Subcutaneous abdominal adipose tissue (tissue), 5 donors: Measurements from ENCODE around the gene NRN1.

Source experiments
- H3K27ac ChIP-seq: one replicate; pipeline ENCODE4 v1.7.0; 2013; ENCODE audit warnings: low read depth, mild to moderate bottlenecking, inconsistent platforms, low read length, moderate library complexity
- H3K27me3 ChIP-seq, 5 donors: one replicate each; pipeline ENCODE4 v1.7.0; 2013; ENCODE audit warnings: low read length in 5 of 5, inconsistent platforms in 1 of 5; ENCODE audit not compliant: control insufficient read depth in 5 of 5, insufficient read depth in 4 of 5
- H3K36me3 ChIP-seq, 5 donors: one replicate each; pipeline ENCODE4 v1.7.0; 2013; ENCODE audit warnings: low read length in 5 of 5; ENCODE audit not compliant: control insufficient read depth in 5 of 5, insufficient read depth in 5 of 5
- H3K4me1 ChIP-seq, 5 donors: one replicate each; pipeline ENCODE4 v1.7.0; 2013; ENCODE audit warnings: low read length in 5 of 5, mild to moderate bottlenecking in 3 of 5, moderate library complexity in 1 of 5; ENCODE audit not compliant: control insufficient read depth in 5 of 5, insufficient read depth in 5 of 5
- H3K4me3 ChIP-seq, 5 donors: one replicate each; pipeline ENCODE4 v1.7.0; 2013; ENCODE audit warnings: low read length in 5 of 5, low read depth in 1 of 5
- H3K9ac ChIP-seq, 5 donors: one replicate each; pipeline ENCODE4 v1.7.0; 2013; ENCODE audit warnings: low read length in 5 of 5, mild to moderate bottlenecking in 4 of 5, moderate library complexity in 3 of 5
- H3K9me3 ChIP-seq, 5 donors: one replicate each; pipeline ENCODE4 v1.7.0; 2013; ENCODE audit warnings: low read length in 5 of 5; ENCODE audit not compliant: control insufficient read depth in 5 of 5
- donor health status: healthy.
- donor health status: healthy.
- donor health status: healthy.
- donor health status: healthy.
- donor health status: healthy.

Gene NRN1

GRCh38 chr6:5960456-5960855, 46.3 kb downstream of the NRN1 start:
- Histone ChIP-seq H3K4me3 (no peak overlapping the region), H3K27me3 (no peaks in the 10 kb centered on the region), H3K27ac (no peak overlapping the region), H3K36me3 (no peaks in the 10 kb centered on the region), H3K9ac (no peak overlapping the region), H3K9me3 (peaks cover 0 to 3% (median 0%) of the 10 kb centered on the region in 5 donors), H3K4me1 (no peaks in the 10 kb centered on the region)

DNA sequence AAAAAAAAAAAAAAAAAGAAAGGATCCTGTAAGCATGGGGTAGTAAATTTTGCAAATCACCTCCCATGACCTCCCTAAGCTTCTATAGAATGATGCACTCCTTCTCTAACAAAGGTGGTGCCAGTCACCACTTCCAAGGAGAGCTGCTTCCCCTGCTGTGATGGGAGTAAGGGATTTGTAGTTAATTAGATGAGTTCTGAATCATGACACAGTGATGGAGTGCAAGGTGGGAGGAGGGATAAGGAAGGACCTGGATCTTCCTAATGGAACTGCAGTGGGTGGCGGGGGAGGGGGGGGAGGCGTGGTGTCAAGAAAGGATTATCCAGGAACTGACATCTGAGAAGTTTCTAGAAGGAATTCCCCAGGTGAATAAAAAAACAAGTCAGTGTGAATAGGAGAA, 47.8 kb downstream of the NRN1 start:
- H3K9me3 ChIP-seq = peaks cover 0 to 3% (median 0%) of the 10 kb centered on the region in 5 donors
- H3K36me3 ChIP-seq = no peaks in the 10 kb centered on the region
- no peak overlapping the region for H3K9ac ChIP-seq

GRCh38 chr6:5956939-5957338, 49.8 kb downstream of the NRN1 start:
- Histone ChIP-seq H3K36me3 (no peaks in the 10 kb centered on the region), H3K4me3 (no peak overlapping the region), H3K27ac (no peak overlapping the region), H3K27me3 (no peaks in the 10 kb centered on the region), H3K9ac (no peak overlapping the region), H3K9me3 (no peaks in the 10 kb centered on the region), H3K4me1 (no peaks in the 10 kb centered on the region)

More for the DNA sequence above, 47.8 kb downstream of the NRN1 start:
- H3K4me3 ChIP-seq = no peak overlapping the region
- no peak overlapping the region for H3K27ac ChIP-seq
- no peaks in the 10 kb centered on the region for H3K4me1 ChIP-seq
- H3K27me3 ChIP-seq = no peaks in the 10 kb centered on the region

- Histone ChIP-seq H3K9me3 (no peaks in the 10 kb centered on the region), H3K4me3 (no peak overlapping the region), H3K27ac (no peak overlapping the region), H3K36me3 (no peaks in the 10 kb centered on the region), H3K4me1 (no peaks in the 10 kb centered on the region), H3K9ac (no peak overlapping the region), H3K27me3 (peaks cover 0 to 3% (median 0%) of the 10 kb centered on the region in 5 donors)
Observed at GRCh38 chr6:5950361-5950785, 56.4 kb downstream of the NRN1 start.
